ENCODE measurements around the gene KIAA2012. TPM values are rescaled to one million over a fixed set of nuclear protein-coding genes. Genes with fewer than 3 reads are reported as not detected.

The KIAA2012 gene
- polyA plus RNA-seq = under 1 TPM in 2 of 4 donors, not detected in 2; 0.06 to 0.07 TPM
- long read RNA-seq, donor 1 = 0 reads
- long read RNA-seq, donor 2 = 0 reads
- long read RNA-seq, donor 3 = 0 reads
- long read RNA-seq, donor 4 = 0 reads
- long read RNA-seq, donor 5 = 0 reads
- long read RNA-seq, donor 6 = 0 reads
- long read RNA-seq, donor 7 = 0 reads
- long read RNA-seq, donor 8 = 0 reads
- long read RNA-seq, donor 9 = 0 reads
- long read RNA-seq, donor 10 = 0 reads

- Histone ChIP-seq H3K9me3 (ENCODE audit: control insufficient read depth in 2 of 2, insufficient read depth in 1 of 2, low read depth in 1 of 2, low read length in 1 of 2) (no peaks in the 10 kb centered on the region), H3K4me1 (ENCODE audit: control insufficient read depth in 3 of 3, insufficient read depth in 2 of 3, low read depth in 1 of 3, low read length in 2 of 3) (peaks cover 0 to 20% (median 0%) of the 10 kb centered on the region in 3 donors), H3K27me3 (ENCODE audit: control insufficient read depth in 3 of 3, insufficient read depth in 3 of 3, low read length in 3 of 3) (no peaks in the 10 kb centered on the region), H3K27ac (ENCODE audit: low read depth in 1 of 3, low read length in 2 of 3) (no peak within 1 kb of the TSS), H3K4me3 (ENCODE audit: low read depth in 1 of 3, low read length in 3 of 3) (no peak within 1 kb of the TSS), H3K36me3 (ENCODE audit: control insufficient read depth in 3 of 3, insufficient read depth in 2 of 3, low read depth in 1 of 3, low read length in 3 of 3) (no peaks in the 10 kb centered on the region)
- 74 to 89% (median 82%) methylated on average over 11 of the region's 11 CpGs for WGBS, 3 donors
- FAIRE-seq (no peak), DNase-seq (peak in 1 of 2 donors; percentile 49)
These were observed at the start of gene KIAA2012 for GRCh38 chr2:202072737-202073401. KIAA2012 (plus strand) TSS chr2:202073255; CDS start chr2:202073628, 373 bp downstream.

- WGBS, 3 donors = 91 to 95% (median 94%) methylated on average over 8 of the region's 8 CpGs
These were observed 49.2 kb upstream of the KIAA2012 start for GRCh38 chr2:202023904-202024266.

GRCh38 chr2:202024871-202025270 lies 48.2 kb upstream of the KIAA2012 start:
- Histone ChIP-seq H3K9me3 (ENCODE audit: control insufficient read depth in 2 of 2, insufficient read depth in 1 of 2, low read depth in 1 of 2, low read length in 1 of 2) (no peaks in the 10 kb centered on the region), H3K4me3 (ENCODE audit: low read depth in 1 of 3, low read length in 3 of 3) (no peak overlapping the region), H3K4me1 (ENCODE audit: control insufficient read depth in 3 of 3, insufficient read depth in 2 of 3, low read depth in 1 of 3, low read length in 2 of 3) (no peaks in the 10 kb centered on the region), H3K36me3 (ENCODE audit: control insufficient read depth in 3 of 3, insufficient read depth in 2 of 3, low read depth in 1 of 3, low read length in 3 of 3) (no peaks in the 10 kb centered on the region), H3K27ac (ENCODE audit: low read depth in 1 of 3, low read length in 2 of 3) (no peak overlapping the region), H3K27me3 (ENCODE audit: control insufficient read depth in 3 of 3, insufficient read depth in 3 of 3, low read length in 3 of 3) (peaks cover 0 to 3% (median 0%) of the 10 kb centered on the region in 3 donors)
- FAIRE-seq (no peak), DNase-seq (no peak)
- WGBS, 3 donors = 85 to 92% (median 89%) methylated on average over 9 of the region's 9 CpGs

More at GRCh38 chr2:202023904-202024266, 49.2 kb upstream of the KIAA2012 start:
- H3K27ac ChIP-seq (ENCODE audit: low read depth in 1 of 3, low read length in 2 of 3) = no peak overlapping the region
- H3K27me3 ChIP-seq (ENCODE audit: control insufficient read depth in 3 of 3, insufficient read depth in 3 of 3, low read length in 3 of 3) = peaks cover 0 to 3% (median 0%) of the 10 kb centered on the region in 3 donors
- H3K4me1 ChIP-seq (ENCODE audit: control insufficient read depth in 3 of 3, insufficient read depth in 2 of 3, low read depth in 1 of 3, low read length in 2 of 3) = no peaks in the 10 kb centered on the region
- no peaks in the 10 kb centered on the region for H3K9me3 ChIP-seq (ENCODE audit: control insufficient read depth in 2 of 2, insufficient read depth in 1 of 2, low read depth in 1 of 2, low read length in 1 of 2)
- FAIRE-seq (no peak), DNase-seq (no peak)
- H3K4me3 ChIP-seq (ENCODE audit: low read depth in 1 of 3, low read length in 3 of 3) = no peak overlapping the region
- H3K36me3 ChIP-seq (ENCODE audit: control insufficient read depth in 3 of 3, insufficient read depth in 2 of 3, low read depth in 1 of 3, low read length in 3 of 3) = no peaks in the 10 kb centered on the region

- H3K4me3 ChIP-seq (ENCODE audit: low read depth in 1 of 3, low read length in 3 of 3) = no peak overlapping the region
- H3K9me3 ChIP-seq (ENCODE audit: control insufficient read depth in 2 of 2, insufficient read depth in 1 of 2, low read depth in 1 of 2, low read length in 1 of 2) = no peaks in the 10 kb centered on the region
- H3K4me1 ChIP-seq (ENCODE audit: control insufficient read depth in 3 of 3, insufficient read depth in 2 of 3, low read depth in 1 of 3, low read length in 2 of 3) = no peaks in the 10 kb centered on the region
- FAIRE-seq (no peak), DNase-seq (no peak)
- WGBS, 3 donors = 90 to 94% (median 91%) methylated on average over 5 of the region's 5 CpGs
- peaks cover 0 to 3% (median 0%) of the 10 kb centered on the region in 3 donors for H3K27me3 ChIP-seq (ENCODE audit: control insufficient read depth in 3 of 3, insufficient read depth in 3 of 3, low read length in 3 of 3)
- H3K27ac ChIP-seq (ENCODE audit: low read depth in 1 of 3, low read length in 2 of 3) = no peak overlapping the region
- no peaks in the 10 kb centered on the region for H3K36me3 ChIP-seq (ENCODE audit: control insufficient read depth in 3 of 3, insufficient read depth in 2 of 3, low read depth in 1 of 3, low read length in 3 of 3)
These were observed 47.2 kb upstream of the KIAA2012 start for GRCh38 chr2:202025816-202026215.

GRCh38 chr2:202026507-202026906 lies 46.5 kb upstream of the KIAA2012 start:
- Histone ChIP-seq H3K4me3 (ENCODE audit: low read depth in 1 of 3, low read length in 3 of 3) (no peak overlapping the region), H3K27me3 (ENCODE audit: control insufficient read depth in 3 of 3, insufficient read depth in 3 of 3, low read length in 3 of 3) (peaks cover 0 to 3% (median 0%) of the 10 kb centered on the region in 3 donors), H3K4me1 (ENCODE audit: control insufficient read depth in 3 of 3, insufficient read depth in 2 of 3, low read depth in 1 of 3, low read length in 2 of 3) (no peaks in the 10 kb centered on the region), H3K36me3 (ENCODE audit: control insufficient read depth in 3 of 3, insufficient read depth in 2 of 3, low read depth in 1 of 3, low read length in 3 of 3) (no peaks in the 10 kb centered on the region), H3K27ac (ENCODE audit: low read depth in 1 of 3, low read length in 2 of 3) (no peak overlapping the region), H3K9me3 (ENCODE audit: control insufficient read depth in 2 of 2, insufficient read depth in 1 of 2, low read depth in 1 of 2, low read length in 1 of 2) (no peaks in the 10 kb centered on the region)
- 85 to 89% (median 87%) methylated on average over 5 of the region's 5 CpGs for WGBS, 3 donors
- DNase-seq (no peak), FAIRE-seq (no peak)

- H3K4me3 ChIP-seq (ENCODE audit: low read depth in 1 of 3, low read length in 3 of 3) = no peak overlapping the region
- DNase-seq (no peak), FAIRE-seq (no peak)
- H3K9me3 ChIP-seq (ENCODE audit: control insufficient read depth in 2 of 2, insufficient read depth in 1 of 2, low read depth in 1 of 2, low read length in 1 of 2) = peaks cover 0 to 2% of the 10 kb centered on the region in 2 donors
- peaks cover 0 to 11% (median 6%) of the 10 kb centered on the region in 3 donors for H3K4me1 ChIP-seq (ENCODE audit: control insufficient read depth in 3 of 3, insufficient read depth in 2 of 3, low read depth in 1 of 3, low read length in 2 of 3)
- peaks cover 0 to 2% (median 0%) of the 10 kb centered on the region in 3 donors for H3K36me3 ChIP-seq (ENCODE audit: control insufficient read depth in 3 of 3, insufficient read depth in 2 of 3, low read depth in 1 of 3, low read length in 3 of 3)
- H3K27me3 ChIP-seq (ENCODE audit: control insufficient read depth in 3 of 3, insufficient read depth in 3 of 3, low read length in 3 of 3) = peaks cover 0 to 6% (median 0%) of the 10 kb centered on the region in 3 donors
- H3K27ac ChIP-seq (ENCODE audit: low read depth in 1 of 3, low read length in 2 of 3) = no peak overlapping the region
- WGBS, 3 donors = 83 to 93% (median 90%) methylated on average over 4 of the region's 4 CpGs
These were observed 42.4 kb upstream of the KIAA2012 start for GRCh38 chr2:202030691-202031090.

GRCh38 chr2:202031246-202031951 lies 41.7 kb upstream of the KIAA2012 start:
- H3K36me3 ChIP-seq (ENCODE audit: control insufficient read depth in 3 of 3, insufficient read depth in 2 of 3, low read depth in 1 of 3, low read length in 3 of 3) = peaks cover 0 to 6% (median 0%) of the 10 kb centered on the region in 3 donors
- H3K9me3 ChIP-seq (ENCODE audit: control insufficient read depth in 2 of 2, insufficient read depth in 1 of 2, low read depth in 1 of 2, low read length in 1 of 2) = peaks cover 0 to 4% of the 10 kb centered on the region in 2 donors
- no peak overlapping the region for H3K4me3 ChIP-seq (ENCODE audit: low read depth in 1 of 3, low read length in 3 of 3)
- no peak for DNase-seq
- peaks cover 0 to 8% (median 0%) of the 10 kb centered on the region in 3 donors for H3K27me3 ChIP-seq (ENCODE audit: control insufficient read depth in 3 of 3, insufficient read depth in 3 of 3, low read length in 3 of 3)
- WGBS, 3 donors = 60 to 78% (median 74%) methylated on average over 4 of the region's 4 CpGs
- H3K4me1 ChIP-seq (ENCODE audit: control insufficient read depth in 3 of 3, insufficient read depth in 2 of 3, low read depth in 1 of 3, low read length in 2 of 3) = peaks cover 0 to 18% (median 6%) of the 10 kb centered on the region in 3 donors
- no peak for FAIRE-seq
- no peak overlapping the region for H3K27ac ChIP-seq (ENCODE audit: low read depth in 1 of 3, low read length in 2 of 3)

GRCh38 chr2:202032846-202033316 lies 40.2 kb upstream of the KIAA2012 start:
- 0 to 1% (median 1%) methylated on average over 38 to 42 of the region's 42 CpGs for WGBS, 3 donors
- H3K4me1 ChIP-seq (ENCODE audit: control insufficient read depth in 3 of 3, insufficient read depth in 2 of 3, low read depth in 1 of 3, low read length in 2 of 3) = peaks cover 0 to 20% (median 6%) of the 10 kb centered on the region in 3 donors
- peak overlapping the region; percentile 61 to 95 (median 90) for H3K4me3 ChIP-seq (ENCODE audit: low read depth in 1 of 3, low read length in 3 of 3)
- H3K36me3 ChIP-seq (ENCODE audit: control insufficient read depth in 3 of 3, insufficient read depth in 2 of 3, low read depth in 1 of 3, low read length in 3 of 3) = peaks cover 0 to 6% (median 0%) of the 10 kb centered on the region in 3 donors
- DNase-seq (peak; percentile 63 to 87), FAIRE-seq (no peak)
- peak overlapping the region; percentile 56 to 100 (median 99) for H3K27ac ChIP-seq (ENCODE audit: low read depth in 1 of 3, low read length in 2 of 3)
- peaks cover 0 to 4% of the 10 kb centered on the region in 2 donors for H3K9me3 ChIP-seq (ENCODE audit: control insufficient read depth in 2 of 2, insufficient read depth in 1 of 2, low read depth in 1 of 2, low read length in 1 of 2)
- H3K27me3 ChIP-seq (ENCODE audit: control insufficient read depth in 3 of 3, insufficient read depth in 3 of 3, low read length in 3 of 3) = peaks cover 0 to 8% (median 0%) of the 10 kb centered on the region in 3 donors
